Keratinocyte (primary cell): Measurements from ENCODE around the gene ZBTB4. TPM values are rescaled to one million over a fixed set of nuclear protein-coding genes. Genes with fewer than 3 reads are reported as not detected.

Experiments used
- DNase-seq: peaks from one replicate; pipeline ENCODE4 v3.0.0-alpha.2; 2011; ENCODE audit warnings: low read depth, missing footprints, low spot score
- FAIRE-seq: peaks from 2 replicates; lab custom pipeline; 2011; peaks lifted over from hg19 to GRCh38; lab: Jason Lieb, UNC
- H2AFZ ChIP-seq: 2 replicates; pipeline ENCODE4 v1.6.0; 2012; ENCODE audit warnings: low read length, control low read depth, inconsistent platforms; ENCODE audit not compliant: control insufficient read depth
- H3K27ac ChIP-seq: 2 replicates; pipeline ENCODE4 v1.5.1; 2011; ENCODE audit warnings: low read length; ENCODE audit not compliant: control insufficient read depth, insufficient read depth
- H3K27me3 ChIP-seq: 3 replicates; pipeline ENCODE4 v1.6.0; 2011; ENCODE audit warnings: low read length; ENCODE audit not compliant: control insufficient read depth, insufficient read depth; ENCODE audit errors: extremely low read depth
- H3K36me3 ChIP-seq, 2 experiments: 2 replicates in 1 of 2; 3 replicates in 1 of 2; pipeline ENCODE4 v1.5.1; 2011; ENCODE audit warnings: low read length in 2 of 2, mild to moderate bottlenecking in 1 of 2; ENCODE audit not compliant: control insufficient read depth in 2 of 2, insufficient read depth in 2 of 2; ENCODE audit errors: extremely low read depth in 1 of 2
- H3K4me1 ChIP-seq: 3 replicates; pipeline ENCODE4 v1.5.1; 2011; ENCODE audit warnings: low read length; ENCODE audit not compliant: control insufficient read depth, insufficient read depth; ENCODE audit errors: extremely low read depth
- H3K4me2 ChIP-seq: 3 replicates; pipeline ENCODE4 v1.6.0; 2011; ENCODE audit warnings: low read depth, low read length; ENCODE audit not compliant: control insufficient read depth, insufficient read depth; ENCODE audit errors: extremely low read depth
- H3K4me3 ChIP-seq, 3 experiments: fragments of 200-600 bp in 1 of 3; sonication (generic) in 1 of 3; 2 replicates in 2 of 3; 3 replicates in 1 of 3; pipeline ENCODE4 v1.5.1; 2011 to 2016; ENCODE audit warnings: low read length in 3 of 3, mild to moderate bottlenecking in 3 of 3, control low read depth in 2 of 3, inconsistent platforms in 1 of 3, low read depth in 1 of 3, mixed read lengths in 1 of 3, mixed run types in 1 of 3, moderate library complexity in 1 of 3; ENCODE audit not compliant: control insufficient read depth in 2 of 3, insufficient read depth in 2 of 3; ENCODE audit errors: extremely low read depth in 1 of 3
- H3K79me2 ChIP-seq: 2 replicates; pipeline ENCODE4 v1.6.0; 2012; ENCODE audit warnings: low read length; ENCODE audit not compliant: control insufficient read depth, insufficient read depth
- H3K9ac ChIP-seq: 3 replicates; pipeline ENCODE4 v1.6.0; 2011; ENCODE audit warnings: low read length; ENCODE audit not compliant: control insufficient read depth, insufficient read depth; ENCODE audit errors: extremely low read depth
- H3K9me1 ChIP-seq: 3 replicates; pipeline ENCODE4 v1.6.0; 2011; ENCODE audit warnings: low read length; ENCODE audit not compliant: control insufficient read depth, insufficient read depth; ENCODE audit errors: extremely low read depth
- H3K9me3 ChIP-seq: 2 replicates; pipeline ENCODE4 v1.5.1; 2012; ENCODE audit warnings: low read depth, low read length; ENCODE audit not compliant: control insufficient read depth
- H4K20me1 ChIP-seq: 3 replicates; pipeline ENCODE4 v1.6.0; 2011; ENCODE audit warnings: low read length; ENCODE audit not compliant: control insufficient read depth, insufficient read depth; ENCODE audit errors: extremely low read depth
- EZH2 ChIP-seq: IDR thresholded peaks from one replicate; pipeline ENCODE4 v1.6.1; 2012; ENCODE audit warnings: inconsistent platforms, mild to moderate bottlenecking, low read length, moderate library complexity
- dilution Hi-C: fragments of 300-500 bp; cut with MboI; formaldehyde crosslinking; loops from one replicate; pipeline ENCODE4 v1.7.0; 2020; ENCODE audit warnings: low sequenced_read_pairs; ENCODE audit not compliant: extremely low pct_ligation_motif_present
- polyA plus RNA-seq, 5 experiments: library from polyadenylated mRNA; depleted of rRNA in 3 of 5; stranded (reverse) in 3 of 5; stranded (forward) in 1 of 5; unstranded in 1 of 5; fragments of >200 nt; gene quantifications; 1 replicate in 1 of 5; 2 replicates in 3 of 5; 3 replicates in 1 of 5; pipeline versions ENCODE4 v1.2.1 to v1.2.3, GENCODE V29; 2011 to 2012; ENCODE audit warnings: missing spikeins in 2 of 5, low read depth in 1 of 5, low replicate concordance in 1 of 5
- TF ChIP-seq, protein P1 (sequence below), 3 experiments: IDR thresholded peaks in 1 of 3; conservative IDR thresholded peaks in 1 of 3; optimal IDR thresholded peaks in 1 of 3; 2 replicates in 2 of 3; 3 replicates in 1 of 3; pipeline versions ENCODE3 to v1.5.1; 2011; ENCODE audit warnings: low read length in 3 of 3, mild to moderate bottlenecking in 3 of 3, moderate library complexity in 2 of 3, control low read depth in 1 of 3, inconsistent platforms in 1 of 3; ENCODE audit not compliant: insufficient read depth in 2 of 3; ENCODE audit errors: extremely low read depth in 1 of 3

ZBTB4 gene
- polyA plus RNA-seq, 1 donor (not counting 4 experiments of a cell fraction or from before 2014, with no cell fraction given): 20.9 TPM

DNA sequence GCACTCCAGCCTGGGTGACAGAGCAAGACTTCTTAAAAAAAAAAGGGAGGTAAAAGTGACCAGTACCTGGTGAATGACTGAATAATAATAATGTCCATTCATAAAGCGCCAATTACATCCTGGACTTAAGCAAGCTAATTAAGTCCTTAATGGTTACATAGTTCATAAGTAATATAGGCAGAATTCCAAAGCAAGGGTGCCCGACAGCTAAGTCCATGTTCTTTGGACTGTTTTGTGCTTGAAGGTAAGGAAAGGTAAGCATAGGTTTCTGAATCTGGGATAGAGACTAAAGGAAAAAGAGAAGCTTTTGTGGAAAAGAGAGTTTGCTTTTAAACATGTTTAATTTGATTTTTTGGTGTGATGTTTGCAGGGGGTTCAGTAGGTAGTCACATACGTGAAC is 14.5 kb upstream of the ZBTB4 start:
- dilution Hi-C loops: no loop called here
- Histone ChIP-seq H2AFZ (no peak overlapping the region), H3K9ac (no peak overlapping the region), H3K4me3 (no peak overlapping the region), H3K79me2 (peaks cover 85% of the 10 kb centered on the region), H3K36me3 (peaks cover 40 to 43% of the 10 kb centered on the region in 2 experiments), H4K20me1 (peaks cover 39% of the 10 kb centered on the region), H3K4me2 (no peak overlapping the region), H3K27ac (no peak overlapping the region), H3K9me1 (peaks cover 4% of the 10 kb centered on the region), H3K4me1 (peaks cover under 1% of the 10 kb centered on the region), H3K27me3 (no peaks in the 10 kb centered on the region), H3K9me3 (no peaks in the 10 kb centered on the region)
- TF ChIP-seq, protein P1, sequence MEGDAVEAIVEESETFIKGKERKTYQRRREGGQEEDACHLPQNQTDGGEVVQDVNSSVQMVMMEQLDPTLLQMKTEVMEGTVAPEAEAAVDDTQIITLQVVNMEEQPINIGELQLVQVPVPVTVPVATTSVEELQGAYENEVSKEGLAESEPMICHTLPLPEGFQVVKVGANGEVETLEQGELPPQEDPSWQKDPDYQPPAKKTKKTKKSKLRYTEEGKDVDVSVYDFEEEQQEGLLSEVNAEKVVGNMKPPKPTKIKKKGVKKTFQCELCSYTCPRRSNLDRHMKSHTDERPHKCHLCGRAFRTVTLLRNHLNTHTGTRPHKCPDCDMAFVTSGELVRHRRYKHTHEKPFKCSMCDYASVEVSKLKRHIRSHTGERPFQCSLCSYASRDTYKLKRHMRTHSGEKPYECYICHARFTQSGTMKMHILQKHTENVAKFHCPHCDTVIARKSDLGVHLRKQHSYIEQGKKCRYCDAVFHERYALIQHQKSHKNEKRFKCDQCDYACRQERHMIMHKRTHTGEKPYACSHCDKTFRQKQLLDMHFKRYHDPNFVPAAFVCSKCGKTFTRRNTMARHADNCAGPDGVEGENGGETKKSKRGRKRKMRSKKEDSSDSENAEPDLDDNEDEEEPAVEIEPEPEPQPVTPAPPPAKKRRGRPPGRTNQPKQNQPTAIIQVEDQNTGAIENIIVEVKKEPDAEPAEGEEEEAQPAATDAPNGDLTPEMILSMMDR (optimal IDR thresholded peaks at IDR 0.05 in 1 of 3, IDR thresholded peaks at IDR 0.05 in 1 of 3, conservative IDR thresholded peaks at IDR 0.05 in 1 of 3; ENCODE audit: extremely low read depth in 1 of 3, insufficient read depth in 2 of 3, low read length in 3 of 3): no peak
- no peak for TF ChIP-seq EZH2
- FAIRE-seq (no peak), DNase-seq (no peak)

DNA sequence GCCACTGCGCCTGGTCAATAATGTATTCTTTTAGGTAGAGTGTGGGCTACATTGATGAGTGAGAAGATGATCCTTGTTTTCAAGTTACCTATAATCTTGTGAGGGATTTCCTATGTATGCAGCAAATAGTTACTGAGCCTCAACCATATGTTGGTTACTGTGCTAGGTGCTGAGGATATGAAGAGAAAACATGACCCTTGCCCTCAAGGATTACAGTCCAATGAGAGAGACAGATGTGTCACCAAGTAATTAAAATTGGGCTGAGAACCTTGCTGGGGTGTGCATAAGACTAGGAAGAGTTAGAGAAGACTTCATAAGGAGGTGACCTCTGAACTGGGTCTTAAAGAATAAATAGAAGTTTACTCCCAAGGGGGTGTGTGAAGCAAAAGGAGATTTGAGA is 12.2 kb upstream of the ZBTB4 start:
- no peak for DNase-seq
- H3K4me1 ChIP-seq: peaks cover 12% of the 10 kb centered on the region
- peaks cover 22 to 23% of the 10 kb centered on the region in 2 experiments for H3K36me3 ChIP-seq
- no peak overlapping the region for H3K9ac ChIP-seq
- H3K4me2 ChIP-seq: no peak overlapping the region
- H3K9me3 ChIP-seq: no peaks in the 10 kb centered on the region
- peaks cover 99% of the 10 kb centered on the region for H3K79me2 ChIP-seq
- no peak overlapping the region for H3K27ac ChIP-seq
- TF ChIP-seq, protein P1 (optimal IDR thresholded peaks at IDR 0.05 in 1 of 3, IDR thresholded peaks at IDR 0.05 in 1 of 3, conservative IDR thresholded peaks at IDR 0.05 in 1 of 3; ENCODE audit: extremely low read depth in 1 of 3, insufficient read depth in 2 of 3, low read length in 3 of 3): no peak
- no peak for TF ChIP-seq EZH2
- no peaks in the 10 kb centered on the region for H3K27me3 ChIP-seq
- dilution Hi-C loops: no loop called here
- no peak overlapping the region for H3K4me3 ChIP-seq
- H2AFZ ChIP-seq: no peak overlapping the region
- H4K20me1 ChIP-seq: peaks cover 38% of the 10 kb centered on the region
- H3K9me1 ChIP-seq: peaks cover 4% of the 10 kb centered on the region
- FAIRE-seq: no peak
